ENCODE measurements around the gene CYP19A1.

GRCh38 chr15:51260202-51260601 is 78.2 kb downstream of the CYP19A1 start:
- TF ChIP-seq CTCF (IDR thresholded peaks at IDR 0.05) (no peak), POLR2AphosphoS5 (IDR thresholded peaks at IDR 0.05; ENCODE audit: low read depth, low read length) (no peak), TCF7L2 (IDR thresholded peaks at IDR 0.05; ENCODE audit: low read depth, low read length) (no peak)
- TF ChIP-seq, protein P1, sequence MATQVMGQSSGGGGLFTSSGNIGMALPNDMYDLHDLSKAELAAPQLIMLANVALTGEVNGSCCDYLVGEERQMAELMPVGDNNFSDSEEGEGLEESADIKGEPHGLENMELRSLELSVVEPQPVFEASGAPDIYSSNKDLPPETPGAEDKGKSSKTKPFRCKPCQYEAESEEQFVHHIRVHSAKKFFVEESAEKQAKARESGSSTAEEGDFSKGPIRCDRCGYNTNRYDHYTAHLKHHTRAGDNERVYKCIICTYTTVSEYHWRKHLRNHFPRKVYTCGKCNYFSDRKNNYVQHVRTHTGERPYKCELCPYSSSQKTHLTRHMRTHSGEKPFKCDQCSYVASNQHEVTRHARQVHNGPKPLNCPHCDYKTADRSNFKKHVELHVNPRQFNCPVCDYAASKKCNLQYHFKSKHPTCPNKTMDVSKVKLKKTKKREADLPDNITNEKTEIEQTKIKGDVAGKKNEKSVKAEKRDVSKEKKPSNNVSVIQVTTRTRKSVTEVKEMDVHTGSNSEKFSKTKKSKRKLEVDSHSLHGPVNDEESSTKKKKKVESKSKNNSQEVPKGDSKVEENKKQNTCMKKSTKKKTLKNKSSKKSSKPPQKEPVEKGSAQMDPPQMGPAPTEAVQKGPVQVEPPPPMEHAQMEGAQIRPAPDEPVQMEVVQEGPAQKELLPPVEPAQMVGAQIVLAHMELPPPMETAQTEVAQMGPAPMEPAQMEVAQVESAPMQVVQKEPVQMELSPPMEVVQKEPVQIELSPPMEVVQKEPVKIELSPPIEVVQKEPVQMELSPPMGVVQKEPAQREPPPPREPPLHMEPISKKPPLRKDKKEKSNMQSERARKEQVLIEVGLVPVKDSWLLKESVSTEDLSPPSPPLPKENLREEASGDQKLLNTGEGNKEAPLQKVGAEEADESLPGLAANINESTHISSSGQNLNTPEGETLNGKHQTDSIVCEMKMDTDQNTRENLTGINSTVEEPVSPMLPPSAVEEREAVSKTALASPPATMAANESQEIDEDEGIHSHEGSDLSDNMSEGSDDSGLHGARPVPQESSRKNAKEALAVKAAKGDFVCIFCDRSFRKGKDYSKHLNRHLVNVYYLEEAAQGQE (IDR thresholded peaks at IDR 0.05; ENCODE audit: insufficient read depth in 1 of 2, low read depth in 2 of 2, low read length in 1 of 2) = no peak
